Kidney capillary endothelial cell (primary cell): ENCODE data around the gene LHX2.
"Not testable (repeated sequence)": the region's sequence is repeated elsewhere in the genome, so short reads cannot be mapped to it uniquely, and the experiment has no call there.

Source experiments
- DNase-seq: peaks from one replicate; pipeline ENCODE4 v3.0.0-alpha.2; 2018; ENCODE audit warnings: low spot score

LHX2 gene

GRCh38 chr9:124011460-124012301, at the start of gene LHX2:
TSS of gene LHX2 (plus strand) at chr9:124011768. CDS start at chr9:124012349, 581 bp downstream.
- peak; percentile 49 for DNase-seq

- no peak for DNase-seq
Observed at GRCh38 chr9:123964761-123965160, 46.8 kb upstream of the LHX2 start.

GRCh38 chr9:123965801-123966686, 45.5 kb upstream of the LHX2 start:
- no peak for DNase-seq

- no peak for DNase-seq
Observed at GRCh38 chr9:123967323-123967722, 44.2 kb upstream of the LHX2 start.

GRCh38 chr9:123972618-123973017, 39.0 kb upstream of the LHX2 start:
- no peak for DNase-seq

- DNase-seq, result no peak
Observed at GRCh38 chr9:123973590-123974223, 37.9 kb upstream of the LHX2 start.

GRCh38 chr9:123974471-123974870, 37.1 kb upstream of the LHX2 start:
- no peak for DNase-seq

GRCh38 chr9:123975871-123976270, 35.7 kb upstream of the LHX2 start:
- no peak for DNase-seq

GRCh38 chr9:123976579-123976978, 35.0 kb upstream of the LHX2 start:
- not testable (repeated sequence) for DNase-seq

GRCh38 chr9:123978981-123979380, 32.6 kb upstream of the LHX2 start:
- no peak for DNase-seq

GRCh38 chr9:123982535-123982934, 29.0 kb upstream of the LHX2 start:
- DNase-seq, result no peak

GRCh38 chr9:123983047-123983446, 28.5 kb upstream of the LHX2 start:
- DNase-seq, result no peak

GRCh38 chr9:123984802-123985201, 26.8 kb upstream of the LHX2 start:
- DNase-seq, result no peak

- no peak for DNase-seq
Observed at GRCh38 chr9:123985869-123986268, 25.7 kb upstream of the LHX2 start.

- DNase-seq, result no peak
Observed at GRCh38 chr9:123990427-123990826, 21.1 kb upstream of the LHX2 start.

- DNase-seq, result not testable (repeated sequence)
Observed at GRCh38 chr9:123992679-123993078, 18.9 kb upstream of the LHX2 start.

- no peak for DNase-seq
Observed at GRCh38 chr9:123996731-123997421, 14.7 kb upstream of the LHX2 start.

GRCh38 chr9:123997665-123998277, 13.8 kb upstream of the LHX2 start:
- no peak for DNase-seq

GRCh38 chr9:123998278-123998925, 13.2 kb upstream of the LHX2 start:
- no peak for DNase-seq

- DNase-seq, result no peak
Observed at GRCh38 chr9:123998970-123999621, 12.5 kb upstream of the LHX2 start.
